Upper lobe of left lung (tissue), 4 donors: ENCODE data around the gene SPRING1.

Experiments used
- POLR2A ChIP-seq, 4 donors: fragments of 450-650 bp; IDR thresholded peaks; one replicate each; pipeline ENCODE4 v1.5.1; 2016 to 2017; ENCODE audit warnings: antibody characterized with exemption in 4 of 4, mild to moderate bottlenecking in 2 of 4
- TF ChIP-seq, protein P1 (sequence below), 6 experiments: fragments of 450-650 bp in 4 of 6; fragments of 200-600 bp in 2 of 6; sonication (generic) in 2 of 6; IDR thresholded peaks; one replicate each; pipeline ENCODE4 v1.5.1; 2016 to 2019; ENCODE audit warnings: antibody characterized with exemption in 6 of 6

DNA sequence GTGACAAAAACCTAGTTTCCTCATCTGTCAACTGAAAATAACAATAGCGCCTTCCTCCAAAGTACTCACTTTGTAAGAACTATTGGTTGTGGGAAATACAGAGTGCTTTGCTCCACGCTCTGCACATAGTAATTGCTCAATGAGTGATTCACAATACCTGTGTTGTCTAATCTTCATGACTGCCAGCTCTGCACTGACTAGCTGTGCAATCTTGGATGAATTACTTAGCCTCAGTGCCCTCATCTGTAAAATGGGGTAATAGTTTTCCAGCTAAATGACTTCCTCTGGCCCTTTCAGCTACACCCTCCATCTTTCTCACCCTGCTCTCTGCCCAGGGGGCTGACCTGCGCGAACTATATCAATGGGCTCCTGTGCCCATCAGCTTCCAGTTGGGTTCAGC is 43.1 kb upstream of the SPRING1 start:
- TF ChIP-seq, protein P1, sequence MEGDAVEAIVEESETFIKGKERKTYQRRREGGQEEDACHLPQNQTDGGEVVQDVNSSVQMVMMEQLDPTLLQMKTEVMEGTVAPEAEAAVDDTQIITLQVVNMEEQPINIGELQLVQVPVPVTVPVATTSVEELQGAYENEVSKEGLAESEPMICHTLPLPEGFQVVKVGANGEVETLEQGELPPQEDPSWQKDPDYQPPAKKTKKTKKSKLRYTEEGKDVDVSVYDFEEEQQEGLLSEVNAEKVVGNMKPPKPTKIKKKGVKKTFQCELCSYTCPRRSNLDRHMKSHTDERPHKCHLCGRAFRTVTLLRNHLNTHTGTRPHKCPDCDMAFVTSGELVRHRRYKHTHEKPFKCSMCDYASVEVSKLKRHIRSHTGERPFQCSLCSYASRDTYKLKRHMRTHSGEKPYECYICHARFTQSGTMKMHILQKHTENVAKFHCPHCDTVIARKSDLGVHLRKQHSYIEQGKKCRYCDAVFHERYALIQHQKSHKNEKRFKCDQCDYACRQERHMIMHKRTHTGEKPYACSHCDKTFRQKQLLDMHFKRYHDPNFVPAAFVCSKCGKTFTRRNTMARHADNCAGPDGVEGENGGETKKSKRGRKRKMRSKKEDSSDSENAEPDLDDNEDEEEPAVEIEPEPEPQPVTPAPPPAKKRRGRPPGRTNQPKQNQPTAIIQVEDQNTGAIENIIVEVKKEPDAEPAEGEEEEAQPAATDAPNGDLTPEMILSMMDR (IDR thresholded peaks at IDR 0.05): no peak
- no peak for TF ChIP-seq POLR2A (IDR thresholded peaks at IDR 0.05)
